Putamen (tissue), 1 donor: ENCODE data around the gene ZFHX3.
"Not testable (repeated sequence)": the region's sequence is repeated elsewhere in the genome, so short reads cannot be mapped to it uniquely, and the experiment has no call there.

Experiments used
- DNase-seq: peaks from one replicate; pipeline ENCODE4 v3.0.0-alpha.2; 2016; ENCODE audit warnings: low spot score

The ZFHX3 gene

DNA sequence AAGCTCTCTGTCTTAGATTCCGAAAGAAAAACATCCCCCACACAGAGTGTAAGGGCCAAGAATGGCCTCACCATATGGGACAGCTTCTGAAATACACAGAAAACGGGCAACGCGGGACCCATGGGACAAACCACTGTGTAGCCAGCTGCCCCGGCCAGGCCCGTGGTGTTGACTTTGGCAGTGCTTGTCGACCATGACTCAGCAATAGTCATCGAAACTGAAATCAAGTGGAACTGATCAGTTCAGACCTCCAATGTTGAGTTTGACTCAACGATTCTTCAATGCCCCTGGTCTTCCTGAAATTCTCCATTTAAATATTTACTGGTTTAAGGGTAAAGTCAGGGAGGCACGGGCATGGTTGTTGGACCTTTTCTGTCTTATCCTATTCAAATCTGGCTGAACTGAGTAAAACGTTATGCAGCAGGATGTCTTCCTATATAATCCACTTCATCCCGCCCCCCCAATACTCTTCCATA is 27.5 kb downstream of the ZFHX3 start:
- DNase-seq = no peak

DNA sequence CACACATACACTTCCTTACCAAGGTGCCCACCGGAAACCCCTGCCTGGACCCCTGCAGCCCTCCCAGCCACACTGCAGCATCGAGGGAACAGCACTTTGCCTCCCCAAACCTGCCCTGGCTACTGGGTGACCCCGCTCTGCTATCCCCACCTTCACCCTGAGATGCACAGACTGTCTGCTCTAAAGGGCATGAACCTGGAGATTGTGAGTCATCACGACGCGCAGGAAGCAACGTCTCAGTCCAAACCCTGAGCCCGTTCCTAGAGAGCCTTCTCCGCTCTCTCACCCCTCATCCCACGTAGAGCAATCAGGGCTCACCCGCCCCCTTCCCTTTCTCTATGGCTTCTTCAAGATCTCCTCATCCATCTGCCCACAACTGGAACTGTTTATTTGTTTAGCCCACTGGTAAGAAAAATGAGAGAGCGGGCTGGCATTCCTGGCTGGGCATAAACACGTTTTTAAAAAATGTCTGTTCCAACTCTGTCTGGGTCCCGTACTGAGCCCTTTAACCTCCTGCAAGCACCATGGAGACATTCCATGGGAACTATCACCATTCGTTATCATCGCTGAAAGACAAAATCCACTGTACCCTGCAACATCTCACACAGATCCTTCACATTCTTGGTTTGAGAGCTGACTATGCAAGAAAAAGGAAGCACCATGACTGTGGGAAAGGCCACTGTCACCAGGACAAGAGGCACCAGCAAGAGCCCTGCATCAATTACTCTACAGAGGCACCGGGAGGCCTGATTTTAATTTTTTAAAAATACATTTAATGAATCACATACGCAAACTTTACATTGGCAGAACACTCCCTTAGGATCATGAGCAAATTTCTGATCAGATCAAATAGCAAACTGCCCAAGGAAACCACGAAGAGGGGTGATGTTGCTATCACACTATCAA is 28.2 kb downstream of the ZFHX3 start:
- DNase-seq = no peak

DNA sequence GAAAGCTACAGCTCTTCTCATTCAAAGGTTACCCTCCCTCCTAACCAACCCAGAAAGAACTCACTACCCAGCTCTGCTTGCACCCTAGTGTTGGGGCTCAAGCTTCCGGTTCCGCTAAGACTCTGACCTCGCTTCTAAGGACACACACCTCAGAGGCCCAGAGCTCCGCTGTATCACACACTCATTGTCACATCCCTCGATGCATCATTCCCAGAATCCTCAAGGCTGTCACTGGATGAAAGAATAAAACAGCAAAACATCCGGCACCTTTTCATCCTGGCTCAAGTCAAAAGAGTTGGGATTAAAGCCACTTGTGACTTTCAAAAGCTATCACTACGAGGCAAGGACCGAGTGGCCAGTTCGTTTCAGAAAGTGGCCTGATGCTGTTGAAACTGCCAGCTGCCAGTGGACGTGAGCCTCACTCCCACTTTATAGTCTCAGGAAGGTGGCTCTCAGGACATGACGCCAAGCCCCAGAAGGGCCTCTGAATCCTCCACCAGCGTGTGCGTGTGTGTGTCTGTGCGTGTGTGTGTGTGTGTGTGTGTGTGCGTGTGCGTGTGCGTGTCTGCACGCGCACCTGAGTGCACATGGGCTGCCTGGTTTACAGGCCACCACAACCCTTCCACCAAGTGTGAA is 29.0 kb downstream of the ZFHX3 start:
- no peak for DNase-seq

DNA sequence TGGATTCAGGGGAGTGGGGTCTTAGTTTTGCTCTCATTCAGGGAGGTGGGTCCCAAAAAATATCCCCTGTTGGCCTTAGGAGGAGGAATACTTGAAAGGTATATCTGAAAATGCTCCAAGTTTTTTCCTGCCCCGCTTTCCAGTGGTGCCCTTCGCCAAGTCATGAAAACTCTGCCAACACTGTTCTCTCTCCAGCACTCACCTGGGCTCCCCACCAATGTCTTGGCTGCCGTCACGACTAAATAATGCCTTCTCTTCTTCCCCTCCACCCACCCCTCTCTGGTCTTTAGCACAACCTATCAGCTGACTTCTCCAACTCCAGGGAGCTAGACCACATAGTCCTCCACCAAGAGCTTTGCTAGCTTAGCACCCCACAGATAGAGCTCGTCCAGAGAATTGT is 30.6 kb downstream of the ZFHX3 start:
- DNase-seq = no peak

DNA sequence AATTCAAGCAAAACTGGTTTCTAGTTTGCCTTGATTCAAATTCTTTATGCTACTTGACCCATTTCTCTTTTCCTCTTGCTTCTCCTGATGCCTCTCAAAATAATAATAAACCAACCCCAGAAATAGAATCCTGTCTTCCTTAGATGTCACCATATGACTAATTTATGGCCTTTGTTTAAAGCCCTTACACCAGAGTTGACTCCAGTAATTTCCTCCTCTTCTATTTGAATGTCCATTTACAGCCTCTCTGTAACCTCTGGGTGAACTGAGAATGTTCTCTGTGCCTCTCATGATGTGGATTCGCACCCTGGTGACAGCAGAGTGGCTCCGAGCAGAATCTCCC is 31.5 kb downstream of the ZFHX3 start:
- no peak for DNase-seq

DNA sequence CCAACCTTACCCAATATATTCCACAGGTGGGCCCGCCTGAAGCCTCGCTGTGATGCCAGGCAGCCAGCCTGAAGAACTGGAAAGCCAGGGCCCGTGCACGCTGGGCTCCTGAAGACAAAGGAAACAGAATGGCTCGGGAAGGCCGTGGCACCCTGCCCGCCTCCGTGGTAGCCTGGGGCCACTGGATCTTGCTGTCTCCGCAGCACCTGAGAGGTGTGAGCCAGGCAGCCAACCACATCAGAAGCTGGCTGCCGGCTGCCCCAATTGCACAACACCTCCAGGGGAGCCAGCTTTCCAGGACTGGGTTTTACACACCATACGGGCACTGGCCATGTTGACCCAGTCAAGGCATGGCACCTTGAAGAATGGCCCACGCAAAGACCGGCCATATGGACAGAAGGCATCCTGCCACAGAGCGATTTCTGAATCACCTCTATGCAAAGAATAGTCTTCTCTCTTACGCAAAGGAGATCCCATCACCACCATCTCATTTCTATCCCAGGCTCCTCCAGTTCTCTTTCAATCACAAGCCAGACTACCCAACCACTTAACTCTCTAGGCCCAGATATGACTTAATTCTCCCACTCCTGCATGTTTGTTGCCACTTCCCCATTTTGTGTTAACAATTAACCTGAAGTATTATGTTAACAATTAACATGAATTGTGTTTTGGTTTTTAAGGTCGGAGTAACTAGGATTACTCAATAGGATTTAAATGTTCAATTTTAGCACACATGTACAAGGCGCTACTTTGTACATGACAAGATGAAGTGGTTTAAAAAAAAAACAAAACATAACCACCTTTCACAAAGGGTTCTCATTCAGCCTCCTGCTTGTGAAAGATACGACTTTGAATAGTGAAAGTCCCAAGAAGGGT is 32.1 kb downstream of the ZFHX3 start:
- DNase-seq = no peak

DNA sequence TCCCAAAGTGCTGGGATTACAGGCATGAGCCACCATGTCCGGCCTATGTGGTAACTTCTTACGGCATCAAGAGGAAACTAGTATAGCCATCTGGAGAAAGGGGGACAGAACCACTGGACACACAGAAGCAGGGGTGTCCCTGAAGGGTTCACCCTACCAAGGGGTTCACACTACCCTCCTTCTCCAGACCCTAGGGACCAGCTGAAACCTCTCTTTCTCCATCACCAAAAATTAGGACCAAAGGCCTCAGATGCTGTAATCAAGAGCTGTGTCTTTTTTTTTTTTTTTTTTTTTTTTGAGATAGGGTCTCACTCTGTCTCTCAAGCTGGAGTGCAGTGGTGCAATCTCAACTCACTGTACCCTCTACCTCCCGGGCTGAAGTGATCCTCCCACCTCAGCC is 33.2 kb downstream of the ZFHX3 start:
- no peak for DNase-seq

DNA sequence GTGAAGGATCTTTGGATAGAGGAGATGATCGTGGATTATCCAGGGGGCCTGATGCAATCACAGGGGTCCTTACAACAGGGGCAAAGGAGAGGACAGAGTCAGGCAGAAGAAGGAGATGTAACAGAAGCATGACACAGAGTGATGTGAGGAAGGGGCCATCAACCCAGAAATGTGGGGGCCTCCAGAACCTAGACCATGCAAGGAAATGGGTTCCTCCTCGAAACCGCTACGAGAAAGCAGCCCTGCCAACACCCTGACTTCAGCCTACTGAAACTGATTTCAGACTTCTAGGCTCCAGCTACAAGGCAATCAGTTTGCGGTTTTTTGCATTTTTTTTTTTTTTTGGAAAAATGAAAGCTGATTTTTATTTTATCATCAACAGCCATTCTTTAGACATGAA is 34.0 kb downstream of the ZFHX3 start:
- no peak for DNase-seq

DNA sequence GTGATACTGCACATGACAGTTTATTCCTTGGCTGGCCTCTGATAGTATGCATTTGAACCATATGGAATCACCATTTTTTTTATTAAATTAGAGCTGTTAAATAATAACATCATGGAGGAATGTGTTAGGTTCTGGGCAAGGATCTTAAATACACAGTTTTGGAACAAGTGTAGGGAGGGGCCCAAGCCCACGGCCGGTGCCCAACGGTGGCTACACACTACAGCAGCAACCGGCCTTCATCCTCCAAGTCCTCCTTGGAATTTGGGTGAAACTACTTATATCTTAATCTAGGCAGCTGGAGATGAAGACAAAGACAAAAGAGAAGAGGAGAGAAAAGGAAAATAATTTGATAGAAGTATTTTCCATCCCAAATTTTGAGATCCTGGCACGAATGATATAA is 35.6 kb downstream of the ZFHX3 start:
- no peak for DNase-seq

DNA sequence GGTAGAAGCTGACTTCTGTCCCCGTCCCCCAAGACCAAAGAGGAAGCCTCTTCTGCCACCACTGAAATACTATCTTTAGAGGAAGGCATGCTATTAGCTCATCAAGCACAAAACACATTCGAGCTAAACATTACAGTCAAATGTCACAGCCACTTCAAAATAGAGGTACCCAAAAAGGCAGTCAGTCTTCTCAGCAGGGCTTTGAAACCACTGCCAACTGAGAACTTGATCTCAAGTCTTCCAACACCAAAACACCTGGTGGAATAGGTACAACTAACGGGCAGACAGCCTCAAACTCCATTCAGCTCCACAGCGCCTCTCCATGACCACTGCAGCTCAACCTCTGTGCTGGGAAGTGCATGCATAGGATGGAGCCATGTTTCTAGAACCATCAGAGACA is 36.0 kb downstream of the ZFHX3 start:
- no peak for DNase-seq

DNA sequence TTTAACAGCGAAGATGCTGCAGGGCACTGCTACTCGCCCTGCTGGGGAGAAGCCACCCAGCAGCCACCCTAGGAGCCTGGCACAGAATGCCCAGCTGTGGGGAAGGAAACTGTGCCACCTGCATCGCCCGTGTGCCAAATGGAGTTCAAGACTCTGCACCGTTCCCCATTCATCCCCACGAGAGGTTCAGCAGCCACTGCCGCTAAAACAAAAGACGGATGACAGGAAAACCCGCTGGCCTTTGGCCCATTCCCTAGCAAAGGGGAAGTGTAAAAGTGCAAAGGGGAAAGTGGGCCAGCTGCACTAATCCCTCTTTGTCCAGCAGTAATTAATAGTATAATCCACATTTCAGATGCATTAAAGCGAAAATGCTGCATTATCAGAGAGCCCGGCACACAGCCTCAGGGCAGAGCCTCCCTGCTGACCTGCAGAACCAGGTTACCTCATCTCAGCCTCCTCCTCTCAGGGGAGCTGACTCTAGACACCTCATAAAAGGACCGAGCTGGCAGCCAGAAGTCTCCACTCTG is 37.7 kb downstream of the ZFHX3 start:
- DNase-seq = no peak

DNA sequence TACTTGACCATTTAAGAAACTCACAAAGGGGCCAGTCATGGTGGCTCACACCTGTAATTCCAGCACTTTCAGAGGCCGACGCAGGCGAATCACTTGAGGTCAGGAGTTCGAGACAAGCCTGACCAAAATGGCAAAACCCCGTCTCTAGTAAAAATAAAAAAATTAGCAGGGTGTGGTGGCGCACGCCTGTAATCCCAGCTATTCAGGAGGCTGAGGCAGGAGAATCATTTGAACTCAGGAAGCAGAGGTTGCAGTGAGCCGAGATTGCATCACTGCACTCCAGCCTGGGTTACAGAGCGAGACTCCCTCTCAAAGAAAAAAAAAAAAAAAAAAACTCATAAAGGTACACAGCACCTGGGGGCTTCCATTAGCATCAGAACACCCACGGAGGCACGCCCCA is 38.2 kb downstream of the ZFHX3 start:
- not testable (repeated sequence) for DNase-seq

DNA sequence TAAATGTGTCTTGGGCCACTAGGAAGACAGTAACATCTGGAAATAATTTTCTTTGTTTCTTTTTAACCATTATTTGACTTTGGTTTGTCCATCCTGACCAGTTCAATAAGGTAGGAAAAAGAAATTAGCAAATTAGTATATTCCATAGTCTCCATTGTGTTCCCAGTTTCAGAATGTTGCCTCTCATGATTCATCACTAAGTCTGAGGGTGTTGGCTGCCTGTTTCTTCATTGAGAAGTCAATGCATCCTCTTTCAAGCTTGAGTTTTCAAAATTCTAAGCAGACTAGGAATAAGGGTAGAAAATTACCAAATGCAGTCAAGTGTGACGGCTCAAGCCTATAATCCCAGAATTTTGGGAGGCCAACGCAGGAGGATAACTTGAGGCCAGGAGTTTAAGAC is 41.9 kb downstream of the ZFHX3 start:
- no peak for DNase-seq

DNA sequence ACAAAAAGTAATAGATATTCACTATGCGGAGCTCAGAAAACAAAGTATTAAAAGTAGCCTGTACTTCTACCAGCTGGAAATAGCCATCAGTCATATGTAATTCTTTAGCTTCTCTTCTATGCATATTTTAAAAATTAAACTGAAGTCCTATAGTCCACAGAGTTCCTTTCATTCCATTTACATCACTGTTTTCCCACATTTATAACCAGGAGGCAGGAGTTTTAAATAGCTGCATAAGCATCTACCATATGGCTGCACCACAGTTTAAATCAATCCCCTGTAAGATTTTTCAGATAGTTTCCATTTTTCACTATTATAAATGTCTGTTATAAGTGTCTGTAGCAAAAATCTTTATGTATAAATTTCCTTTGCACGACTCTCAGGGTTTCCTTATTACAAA is 45.1 kb downstream of the ZFHX3 start:
- DNase-seq = no peak

DNA sequence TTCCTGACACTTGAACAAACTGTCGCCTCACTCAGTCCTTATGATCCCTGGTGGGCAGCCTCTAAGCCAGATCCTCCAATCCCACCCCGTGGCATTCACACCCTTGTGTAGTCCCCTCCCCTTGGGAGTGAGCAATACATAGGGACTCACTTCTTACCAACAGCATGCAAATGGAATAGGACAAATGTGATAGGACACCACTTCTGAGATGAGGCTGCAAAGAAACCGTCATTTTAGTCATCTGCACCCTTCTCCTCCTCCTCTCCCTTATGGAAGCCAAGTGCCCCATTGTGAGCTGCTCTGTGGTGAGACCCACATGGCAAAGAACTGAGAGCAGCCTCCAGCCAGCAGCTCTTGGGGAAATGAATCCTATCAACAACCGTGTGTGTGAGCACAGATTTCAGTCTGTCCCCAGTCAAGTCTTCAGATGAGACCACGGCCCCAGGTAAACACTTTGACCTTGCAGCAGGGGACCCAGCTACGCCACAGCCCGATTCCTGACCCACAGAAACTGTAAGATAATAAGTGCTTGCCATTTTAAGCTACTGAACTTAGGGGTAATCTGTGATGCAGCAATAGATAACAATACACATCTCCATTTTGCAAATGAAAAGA is 46.9 kb downstream of the ZFHX3 start:
- no peak for DNase-seq

DNA sequence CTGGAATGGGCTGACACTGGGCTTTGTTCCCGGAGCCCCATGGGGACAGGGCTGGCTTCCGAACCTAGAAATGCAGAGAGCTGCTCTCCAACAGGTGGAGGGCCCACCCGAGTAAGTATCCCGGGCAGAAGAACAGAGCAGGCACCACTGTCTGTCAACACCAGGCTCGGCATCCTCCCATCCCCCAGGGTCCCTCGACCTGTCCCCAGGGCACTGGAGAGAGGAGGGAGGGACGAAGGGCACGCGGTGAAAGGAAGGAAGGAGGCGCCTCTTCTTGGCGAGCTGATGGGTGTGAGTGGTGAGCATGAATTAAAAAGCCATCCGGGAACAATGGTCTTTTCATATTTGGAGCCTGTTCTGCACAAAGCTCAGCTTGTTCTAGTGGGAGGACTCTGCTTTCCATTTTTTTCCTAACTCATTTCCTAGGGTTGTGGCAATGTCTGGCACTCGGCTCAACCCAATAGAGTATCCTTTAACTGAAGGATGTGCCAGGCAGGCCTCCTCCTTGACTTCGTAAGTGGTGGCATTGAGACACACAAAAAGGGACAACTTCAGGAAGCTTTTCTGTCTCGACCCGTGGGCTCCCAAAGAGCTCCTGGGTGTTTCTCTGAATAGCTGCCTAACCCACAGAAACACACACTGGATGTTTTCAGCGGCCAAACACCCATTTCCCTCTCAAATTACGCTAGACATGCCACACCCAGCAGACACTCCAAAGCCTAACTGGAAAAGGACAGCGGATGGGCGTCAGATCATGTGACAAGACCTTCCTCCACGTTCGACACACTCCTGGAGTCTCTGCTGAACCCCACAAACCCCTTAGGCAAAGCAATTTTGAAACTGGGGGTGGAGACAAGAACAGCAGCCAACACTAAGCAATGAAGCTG is 47.7 kb downstream of the ZFHX3 start:
- peak; percentile 86 for DNase-seq

DNA sequence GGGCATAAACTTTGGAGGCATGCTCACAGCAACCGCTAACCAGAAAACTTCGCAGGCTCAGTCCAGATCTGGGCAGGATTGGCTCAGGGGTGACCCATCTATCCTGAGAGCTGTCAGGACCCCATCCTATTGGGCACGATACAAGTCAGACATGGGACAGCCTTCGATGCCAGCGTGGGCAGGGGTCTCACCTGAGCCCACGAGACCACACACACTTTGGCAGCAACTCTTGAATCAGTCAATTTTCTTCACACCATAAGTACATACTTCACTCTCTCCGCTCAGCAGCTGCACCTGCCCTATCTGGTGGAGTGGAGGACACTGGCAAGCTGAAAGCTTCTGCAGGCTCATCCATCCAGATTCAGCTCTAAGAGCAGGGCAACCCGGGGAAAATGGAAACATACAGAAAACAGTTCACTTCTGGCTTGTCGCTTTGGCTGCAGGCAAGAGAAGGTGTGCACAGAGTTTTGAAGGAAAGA is 48.3 kb downstream of the ZFHX3 start:
- no peak for DNase-seq

DNA sequence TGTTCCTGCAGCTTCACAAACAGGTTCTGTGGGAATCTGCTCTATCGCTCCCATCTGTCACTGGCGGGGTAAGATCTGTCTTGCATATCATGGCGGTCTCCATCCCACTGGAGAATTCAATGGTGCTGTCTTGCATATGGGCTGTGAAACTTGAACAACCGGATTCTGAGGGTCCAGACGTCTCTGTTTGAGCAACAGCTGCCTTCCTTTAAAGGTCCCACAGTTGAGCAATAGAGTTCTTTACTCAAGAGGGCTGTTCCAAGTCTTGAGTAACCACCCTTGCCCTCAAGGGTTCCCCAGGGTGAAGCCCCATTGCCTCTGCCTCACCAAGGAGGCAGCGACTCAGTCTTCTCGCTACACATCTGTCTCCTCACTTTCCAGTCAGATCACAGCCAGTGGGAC is 50.8 kb downstream of the ZFHX3 start:
- DNase-seq = no peak

DNA sequence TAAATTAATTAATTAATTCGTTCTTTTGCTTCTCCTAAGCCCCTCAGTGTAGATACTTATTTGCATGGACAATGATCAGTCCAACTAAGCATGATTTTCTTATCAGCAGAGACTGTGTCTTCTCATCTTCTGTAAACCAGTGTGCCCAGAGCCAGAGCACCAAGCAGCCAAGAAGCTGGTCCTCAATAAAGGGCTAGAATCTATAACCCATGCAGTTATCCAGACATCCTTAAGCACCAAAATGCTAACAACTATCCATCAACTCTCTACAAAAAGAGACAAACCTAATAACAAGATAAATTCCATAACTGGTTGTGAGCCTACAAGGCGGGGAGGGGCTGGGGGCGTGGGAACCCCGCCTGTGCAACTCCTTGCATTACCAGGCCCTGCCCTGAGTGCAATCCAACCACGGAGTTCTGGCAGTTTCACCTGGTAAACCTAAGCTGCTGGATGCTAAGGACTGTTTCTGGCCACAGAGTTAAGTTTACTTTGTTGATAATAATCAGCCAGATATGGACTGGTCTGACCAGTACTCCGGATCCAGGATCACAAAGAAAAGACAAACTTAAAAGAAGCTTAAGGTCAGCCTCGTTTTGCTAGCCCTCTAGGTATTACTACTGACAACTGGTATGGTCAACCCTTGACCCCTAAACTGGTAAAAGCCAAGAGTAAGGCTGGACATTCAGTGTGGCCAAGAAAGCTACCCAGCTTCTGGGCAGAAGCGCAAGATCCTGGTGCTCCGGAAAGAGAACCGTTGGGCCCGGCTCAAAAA is 51.5 kb downstream of the ZFHX3 start:
- DNase-seq = no peak

DNA sequence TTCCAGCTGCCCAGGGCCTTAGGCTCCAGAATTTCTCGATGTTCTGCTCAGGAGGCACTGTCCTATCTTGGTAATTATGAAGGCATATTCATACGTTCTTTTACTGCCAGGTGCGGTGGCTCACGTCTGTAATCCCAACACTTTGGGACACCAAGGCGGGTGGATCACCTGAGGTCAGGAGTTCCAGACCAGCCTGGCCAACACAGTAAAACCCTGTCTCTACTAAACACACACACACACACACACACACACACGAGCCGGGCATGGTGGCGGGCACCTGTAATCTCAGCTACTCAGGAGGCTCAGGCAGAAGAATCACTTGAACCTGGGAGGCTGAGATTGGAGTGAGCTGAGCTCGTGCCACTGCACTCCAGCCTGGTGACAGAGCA is 52.1 kb downstream of the ZFHX3 start:
- DNase-seq = not testable (repeated sequence)
